Muscle of leg (tissue), 11 donors: ENCODE results near the gene ZNF451. TPM values are rescaled to one million over a fixed set of nuclear protein-coding genes. Genes with fewer than 3 reads are reported as not detected.

ENCODE experiments used
- DNase-seq: peaks from one replicate; pipeline ENCODE4 v3.0.0; 2013
- H3K27ac ChIP-seq: one replicate; pipeline ENCODE4 v1.5.1; 2013; ENCODE audit warnings: mild to moderate bottlenecking, low read length, control low read depth
- H3K27me3 ChIP-seq: one replicate; pipeline ENCODE4 v1.6.1; 2013; ENCODE audit warnings: low read length; ENCODE audit not compliant: control insufficient read depth, insufficient read depth
- H3K36me3 ChIP-seq: one replicate; pipeline ENCODE4 v1.6.1; 2013; ENCODE audit warnings: low read length; ENCODE audit not compliant: control insufficient read depth, insufficient read depth
- H3K4me1 ChIP-seq: one replicate; pipeline ENCODE4 v1.6.1; 2013; ENCODE audit warnings: low read length; ENCODE audit not compliant: control insufficient read depth, insufficient read depth
- H3K4me3 ChIP-seq: one replicate; pipeline ENCODE4 v1.5.1; 2013; ENCODE audit warnings: low read length, control low read depth
- H3K9me3 ChIP-seq: replicated peaks from 2 replicates; pipeline ENCODE4 v1.6.1; 2013; ENCODE audit warnings: low read depth, low read length; ENCODE audit not compliant: control insufficient read depth
- WGBS: methylation state at CpG from one replicate; pipeline ENCODE4 v1.1.5; 2013; ENCODE audit warnings: missing lambda C conversion rate; ENCODE audit not compliant: insufficient coverage; 5-methylcytosine and 5-hydroxymethylcytosine counted together
- polyA plus RNA-seq, 8 donors: library from polyadenylated mRNA; unstranded; fragments of 120-200 nt; gene quantifications; one replicate each; pipeline versions ENCODE4 v1.2.1 to v1.2.3, GENCODE V29; 2013; ENCODE audit warnings: inconsistent platforms in 1 of 8, low replicate concordance in 1 of 8; ENCODE audit not compliant: insufficient read length in 8 of 8, insufficient read depth in 1 of 8
- total RNA-seq: library from RNA; stranded (reverse); fragments of 120-200 nt; gene quantifications from one replicate; pipeline ENCODE4 v1.2.4, GENCODE V29; 2013

The ZNF451 gene
- total and polyA plus RNA-seq, 9 donors: 16.9 to 37.9 (median 18.5) TPM

DNA sequence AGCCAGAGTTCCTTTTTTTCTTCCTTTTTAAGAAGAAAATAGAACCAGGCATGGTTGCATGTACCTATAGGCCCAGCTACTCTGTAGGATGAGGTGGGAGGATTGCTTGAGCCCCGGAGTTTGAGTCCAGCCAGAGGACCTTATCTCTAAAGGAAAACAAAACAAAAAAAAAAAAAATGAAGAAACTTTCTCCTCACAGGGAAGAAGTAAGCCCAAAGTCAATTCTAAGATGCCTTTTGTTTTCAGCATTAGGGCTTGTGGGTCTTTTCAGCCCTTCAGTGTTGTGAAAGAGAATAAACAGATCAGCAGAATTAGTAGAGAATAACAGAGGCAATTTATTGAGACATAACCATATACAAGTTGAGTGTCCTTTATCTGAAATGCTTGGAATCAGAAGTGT, 26.8 kb downstream of the ZNF451 start:
- Histone ChIP-seq H3K4me3 (no peak overlapping the region), H3K27me3 (no peaks in the 10 kb centered on the region), H3K27ac (no peak overlapping the region), H3K9me3 (no peaks in the 10 kb centered on the region), H3K36me3 (no peaks in the 10 kb centered on the region), H3K4me1 (no peaks in the 10 kb centered on the region)
- no CpG with 5 or more reads among the region's 1 CpG for WGBS
- no peak for DNase-seq

DNA sequence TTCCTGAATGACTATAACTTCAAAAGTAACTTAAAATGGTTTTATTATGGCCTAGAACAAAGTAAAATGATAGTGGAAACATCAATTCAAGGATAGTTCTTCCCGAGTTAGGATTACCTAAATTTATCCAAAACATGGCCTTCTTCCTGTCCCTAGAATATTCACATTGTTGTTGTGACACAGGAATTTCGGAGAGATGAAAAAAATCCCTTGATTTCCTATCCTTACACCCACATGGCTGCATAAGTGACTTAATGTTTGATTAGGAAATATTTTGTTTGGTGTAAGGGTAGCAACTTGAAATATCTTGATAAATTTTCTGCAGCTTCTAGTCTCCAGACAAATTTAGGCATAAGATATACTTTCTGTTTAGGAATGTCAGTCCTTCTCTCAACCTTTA, 27.8 kb downstream of the ZNF451 start:
- Histone ChIP-seq H3K4me3 (no peak overlapping the region), H3K27ac (no peak overlapping the region), H3K4me1 (no peaks in the 10 kb centered on the region), H3K9me3 (peaks cover 3% of the 10 kb centered on the region), H3K27me3 (no peaks in the 10 kb centered on the region), H3K36me3 (no peaks in the 10 kb centered on the region)
- DNase-seq: no peak
- no CpG with 5 or more reads among the region's 2 CpGs for WGBS

DNA sequence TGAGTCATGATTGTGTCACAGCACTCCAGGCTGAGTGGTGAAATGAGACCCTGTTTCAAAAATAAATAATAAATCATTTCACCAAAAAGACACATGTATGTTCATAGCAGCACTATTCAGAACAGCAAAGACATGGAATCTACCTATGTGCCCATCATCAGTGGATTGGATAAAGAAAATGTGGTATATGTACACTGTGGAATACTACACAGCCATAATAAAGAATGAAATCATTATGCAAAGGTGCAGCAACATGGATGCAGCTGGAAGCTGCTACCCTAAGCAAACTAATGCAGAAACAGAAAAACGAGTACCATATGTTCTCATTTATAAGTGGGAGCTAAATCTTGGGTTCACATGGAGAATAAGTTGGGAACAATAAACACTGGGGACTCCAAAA, 33.1 kb downstream of the ZNF451 start:
- H3K4me3 ChIP-seq: no peak overlapping the region
- H3K27ac ChIP-seq: no peak overlapping the region
- H3K9me3 ChIP-seq: peaks cover 3% of the 10 kb centered on the region
- H3K4me1 ChIP-seq: no peaks in the 10 kb centered on the region
- no CpG with 5 or more reads among the region's 1 CpG for WGBS
- H3K36me3 ChIP-seq: no peaks in the 10 kb centered on the region
- no peak for DNase-seq
- no peaks in the 10 kb centered on the region for H3K27me3 ChIP-seq

DNA sequence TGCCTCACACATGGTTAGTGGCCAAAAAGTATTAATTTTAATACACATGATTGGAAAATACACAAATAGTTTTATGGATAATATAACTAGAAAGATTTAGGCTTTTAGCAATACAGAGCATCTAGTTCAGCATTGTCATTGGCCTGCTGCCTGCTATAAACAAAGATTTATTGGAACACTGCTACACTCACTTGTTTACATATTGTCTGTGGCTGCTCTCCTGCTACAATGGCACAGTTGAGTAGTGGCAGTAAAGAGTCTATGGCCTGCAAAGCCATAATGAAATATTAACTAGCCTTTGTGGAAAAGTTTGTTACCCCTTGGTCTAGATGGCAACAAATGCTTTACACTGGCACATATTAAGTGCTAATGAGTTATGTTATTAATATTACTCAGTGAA, 37.8 kb downstream of the ZNF451 start:
- Histone ChIP-seq H3K4me3 (no peak overlapping the region), H3K4me1 (no peaks in the 10 kb centered on the region), H3K27ac (no peak overlapping the region), H3K27me3 (no peaks in the 10 kb centered on the region), H3K36me3 (no peaks in the 10 kb centered on the region), H3K9me3 (no peaks in the 10 kb centered on the region)
- no peak for DNase-seq

DNA sequence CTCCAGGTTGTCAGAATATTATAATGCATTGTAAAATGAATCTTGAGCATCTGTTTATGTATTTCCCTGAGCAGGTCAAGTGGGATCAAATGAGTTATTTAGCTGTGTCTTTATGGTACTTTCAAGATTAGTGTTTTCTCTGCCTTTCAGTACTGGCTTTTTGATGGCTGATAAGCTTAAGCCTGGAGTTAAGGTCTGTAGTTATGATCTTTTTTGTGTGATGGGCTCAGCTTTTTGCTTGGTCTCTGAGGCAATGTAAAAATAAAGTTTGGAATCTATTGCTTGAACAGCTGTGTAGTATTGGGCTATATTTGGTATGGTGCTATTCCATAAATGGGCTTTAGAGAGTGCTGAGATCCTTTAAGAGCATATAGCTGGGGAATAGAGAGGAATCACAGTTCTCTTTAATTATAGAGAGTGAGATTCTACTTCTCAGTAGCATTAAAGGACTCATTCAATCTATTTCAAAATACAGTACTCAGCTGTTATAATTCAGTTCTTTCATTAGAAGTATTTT, 40.7 kb downstream of the ZNF451 start:
- Histone ChIP-seq H3K4me1 (no peaks in the 10 kb centered on the region), H3K27me3 (no peaks in the 10 kb centered on the region), H3K4me3 (no peak overlapping the region), H3K27ac (no peak overlapping the region), H3K36me3 (peaks cover 4% of the 10 kb centered on the region), H3K9me3 (no peaks in the 10 kb centered on the region)
- peak; percentile 71 for DNase-seq

DNA sequence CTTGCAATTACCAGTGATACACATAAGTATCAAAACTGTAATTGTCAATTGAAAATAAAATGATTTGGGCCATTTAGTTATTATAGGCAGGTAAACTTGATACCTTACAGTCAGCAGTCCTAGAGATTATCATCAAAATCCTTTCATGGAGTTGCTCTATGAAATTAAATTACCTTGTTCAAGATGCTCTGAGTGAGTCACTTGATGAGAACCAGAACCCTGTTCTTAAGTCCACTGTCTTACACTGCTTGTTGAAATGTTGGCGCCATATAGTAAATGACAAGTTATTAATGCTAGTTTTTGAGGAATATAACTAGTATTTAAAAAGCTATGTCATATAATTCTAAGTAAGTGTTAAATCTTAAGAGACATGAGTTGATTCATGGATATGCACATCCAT, 45.0 kb downstream of the ZNF451 start:
- no peak overlapping the region for H3K4me3 ChIP-seq
- no peaks in the 10 kb centered on the region for H3K27me3 ChIP-seq
- no peak overlapping the region for H3K27ac ChIP-seq
- WGBS: no CpG with 5 or more reads among the region's 1 CpG
- no peak for DNase-seq
- H3K9me3 ChIP-seq: no peaks in the 10 kb centered on the region
- no peaks in the 10 kb centered on the region for H3K4me1 ChIP-seq
- peaks cover 4% of the 10 kb centered on the region for H3K36me3 ChIP-seq

DNA sequence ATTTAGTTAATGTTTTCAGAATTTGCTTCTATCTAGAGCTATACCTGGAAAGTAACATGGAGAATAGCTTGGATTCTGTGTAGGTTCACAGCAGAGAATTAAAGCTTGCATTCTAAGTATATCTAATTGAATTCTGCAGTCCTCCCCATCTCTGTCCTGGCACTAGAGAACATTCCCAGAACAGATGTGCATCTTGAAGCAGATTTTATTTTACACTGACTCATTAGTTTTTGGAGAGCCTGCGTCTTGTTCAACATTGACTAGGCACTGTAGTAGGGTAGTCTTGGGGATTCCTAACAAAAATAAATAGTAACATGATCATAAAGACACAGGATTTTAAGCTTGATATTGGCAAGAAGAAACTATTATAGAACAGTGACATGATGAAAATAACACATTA, 45.9 kb downstream of the ZNF451 start:
- H3K36me3 ChIP-seq: peaks cover 4% of the 10 kb centered on the region
- whole genome bisulfite sequencing: no CpG with 5 or more reads among the region's 1 CpG
- H3K4me1 ChIP-seq: no peaks in the 10 kb centered on the region
- no peaks in the 10 kb centered on the region for H3K9me3 ChIP-seq
- DNase-seq: peak; percentile 23
- H3K27me3 ChIP-seq: no peaks in the 10 kb centered on the region
- no peak overlapping the region for H3K4me3 ChIP-seq
- H3K27ac ChIP-seq: no peak overlapping the region

DNA sequence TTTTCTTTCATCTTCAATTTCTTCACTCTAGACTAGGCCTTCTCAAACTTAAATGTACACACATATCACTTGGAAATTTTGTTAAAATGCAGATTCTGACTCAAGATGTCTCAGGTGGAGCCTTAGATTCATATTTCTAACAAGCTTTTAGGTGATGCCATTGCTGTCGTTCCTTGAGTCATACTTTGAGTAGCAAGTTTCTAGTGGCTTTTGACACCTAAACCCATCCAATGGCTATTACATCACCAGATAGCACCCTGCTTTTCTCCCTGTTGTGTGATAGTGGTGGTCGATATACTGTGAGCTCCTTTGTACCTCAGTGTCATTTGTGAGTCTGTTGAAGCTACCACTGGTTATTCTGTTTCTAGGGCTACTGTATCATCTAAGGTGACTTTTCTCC, 47.4 kb downstream of the ZNF451 start:
- H3K9me3 ChIP-seq: no peaks in the 10 kb centered on the region
- no peaks in the 10 kb centered on the region for H3K27me3 ChIP-seq
- H3K27ac ChIP-seq: no peak overlapping the region
- DNase-seq: no peak
- H3K4me3 ChIP-seq: no peak overlapping the region
- peaks cover 7% of the 10 kb centered on the region for H3K36me3 ChIP-seq
- no peaks in the 10 kb centered on the region for H3K4me1 ChIP-seq
- WGBS: no CpG with 5 or more reads among the region's 2 CpGs

DNA sequence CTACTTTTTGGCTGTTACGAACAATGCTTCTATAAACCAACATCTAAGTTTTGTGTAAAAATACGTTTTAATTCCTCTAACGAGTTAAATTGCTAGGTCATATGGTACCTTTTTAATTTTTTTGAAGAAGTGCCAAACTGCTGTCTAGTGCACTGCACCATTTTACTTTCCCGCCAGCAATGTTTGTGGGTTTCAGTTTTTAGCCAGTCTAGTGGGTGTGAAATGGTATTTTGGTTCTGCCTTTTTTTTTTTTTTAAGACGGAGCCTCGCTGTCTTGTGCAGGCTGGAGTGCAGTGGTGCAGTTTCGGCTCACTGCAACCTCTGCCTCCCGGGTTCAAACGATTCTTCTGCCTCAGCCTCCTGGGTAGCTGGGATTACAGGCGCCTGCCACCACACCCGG, 48.0 kb downstream of the ZNF451 start:
- Histone ChIP-seq H3K9me3 (no peaks in the 10 kb centered on the region), H3K27ac (no peak overlapping the region), H3K27me3 (no peaks in the 10 kb centered on the region), H3K36me3 (peaks cover 7% of the 10 kb centered on the region), H3K4me3 (no peak overlapping the region), H3K4me1 (no peaks in the 10 kb centered on the region)
- DNase-seq: no peak
- WGBS: 98% methylated on average over 6 of the region's 11 CpGs

DNA sequence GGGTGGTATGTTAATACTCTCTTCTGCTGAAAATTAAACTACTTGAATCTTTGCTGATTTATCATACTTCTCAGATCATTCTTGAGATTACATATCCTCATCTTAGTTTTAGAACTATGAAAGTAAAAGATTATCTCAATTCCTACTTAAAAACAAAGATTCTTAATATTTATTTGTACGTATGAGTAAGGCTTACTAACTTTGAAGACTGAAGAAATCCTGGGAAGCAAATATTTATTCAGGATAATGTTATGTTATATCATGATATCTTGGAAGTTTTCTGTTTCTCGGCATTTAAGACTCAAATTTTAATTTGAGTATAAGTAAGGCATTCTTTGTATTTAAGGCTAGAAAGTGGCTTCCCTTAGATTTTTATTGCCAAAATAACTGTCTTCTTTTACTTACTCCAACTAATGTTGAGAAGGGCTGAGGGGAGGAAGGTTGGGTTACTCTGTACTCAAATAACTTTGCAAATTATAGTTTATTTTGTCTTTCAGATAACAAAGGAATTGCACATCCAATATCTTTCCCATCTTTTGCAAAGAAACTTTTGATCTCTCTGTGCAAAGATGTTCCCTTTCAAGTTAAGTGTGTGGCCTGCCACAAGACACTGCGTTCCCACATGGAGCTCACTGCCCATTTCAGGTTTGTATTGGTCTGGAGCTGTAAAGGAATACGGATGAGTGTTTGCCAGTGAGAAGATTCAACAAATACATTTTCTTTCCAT, 51.6 kb downstream of the ZNF451 start:
- H3K9me3 ChIP-seq: no peaks in the 10 kb centered on the region
- H3K4me1 ChIP-seq: no peaks in the 10 kb centered on the region
- no peak overlapping the region for H3K27ac ChIP-seq
- no CpG with 5 or more reads among the region's 4 CpGs for WGBS
- no peak overlapping the region for H3K4me3 ChIP-seq
- H3K36me3 ChIP-seq: peaks cover 3% of the 10 kb centered on the region
- no peak for DNase-seq
- H3K27me3 ChIP-seq: no peaks in the 10 kb centered on the region

DNA sequence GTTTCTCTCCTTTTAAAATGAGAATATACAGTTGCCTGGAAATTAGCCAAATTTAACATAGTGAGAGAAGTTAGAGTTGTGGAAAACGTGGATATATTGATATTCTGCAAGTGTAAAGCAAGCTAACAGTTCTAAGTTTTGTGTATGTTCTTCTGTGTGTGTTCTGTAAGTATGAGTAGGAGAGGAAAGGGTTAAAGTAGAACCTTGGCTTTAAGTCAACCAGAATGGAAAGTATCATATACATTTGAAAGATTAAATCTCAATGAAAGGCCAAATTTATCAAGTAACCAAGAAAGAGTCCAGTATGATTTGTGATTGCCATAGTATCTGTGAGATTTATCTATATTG, 52.2 kb downstream of the ZNF451 start:
- Histone ChIP-seq H3K4me1 (no peaks in the 10 kb centered on the region), H3K27ac (no peak overlapping the region), H3K27me3 (no peaks in the 10 kb centered on the region), H3K9me3 (no peaks in the 10 kb centered on the region), H3K4me3 (no peak overlapping the region), H3K36me3 (peaks cover 3% of the 10 kb centered on the region)
- 86% methylated on average over 1 of the region's 1 CpG for WGBS
- DNase-seq: no peak
